HCT116 (cell line): ENCODE data around the gene SCG5.

Experiments used
- EZH2 ChIP-seq: fragments of 200-600 bp; sonication (generic); IDR thresholded peaks from 2 replicates; pipeline ENCODE4 v1.6.1; 2017; ENCODE audit warnings: antibody characterized with exemption, mixed run types
- EZH2phosphoT487 ChIP-seq: fragments of 200-600 bp; IDR thresholded peaks from 2 replicates; pipeline ENCODE4 v1.6.1; 2018; ENCODE audit warnings: antibody characterized with exemption, borderline replicate concordance
- FOSL1 ChIP-seq: IDR thresholded peaks from 2 replicates; pipeline ENCODE4 v1.6.1; 2012; ENCODE audit warnings: low read depth
- POLR2A ChIP-seq: IDR thresholded peaks from 2 replicates; pipeline ENCODE4 v1.7.0; 2011; ENCODE audit warnings: borderline replicate concordance; ENCODE audit not compliant: insufficient read depth, insufficient read length; ENCODE audit errors: extremely low read depth
- RAD21 ChIP-seq: IDR thresholded peaks from 2 replicates; pipeline ENCODE4 v1.6.1; 2012; ENCODE audit warnings: low read depth, mild to moderate bottlenecking
- REST ChIP-seq: IDR thresholded peaks from 2 replicates; pipeline ENCODE4 v1.6.1; 2012; ENCODE audit warnings: low read depth
- SRF ChIP-seq: IDR thresholded peaks from 2 replicates; pipeline ENCODE4 v1.6.1; 2012; ENCODE audit warnings: low read depth
- YY1 ChIP-seq: IDR thresholded peaks from 2 replicates; pipeline ENCODE4 v1.6.1; 2011; ENCODE audit warnings: low read length, low read depth, moderate library complexity, mild to moderate bottlenecking; ENCODE audit not compliant: insufficient replicate concordance; ENCODE audit errors: extremely low read depth
- ZNF274 ChIP-seq: fragments of 200-500 bp; sonication (Bioruptor generic); IDR thresholded peaks from 2 replicates; pipeline ENCODE4 v1.6.1; 2014; ENCODE audit warnings: mild to moderate bottlenecking, low read depth, low read length, inconsistent platforms
- TF ChIP-seq, protein P1 (sequence below), 3 experiments: fragments of 200-600 bp in 1 of 3; sonication (generic) in 1 of 3; IDR thresholded peaks in 2 of 3; conservative IDR thresholded peaks in 1 of 3; 2 replicates each; pipeline ENCODE4 v1.5.1; 2012 to 2017; ENCODE audit warnings: low read depth in 2 of 3, low read length in 2 of 3, antibody characterized with exemption in 1 of 3, borderline replicate concordance in 1 of 3, control low read depth in 1 of 3, mild to moderate bottlenecking in 1 of 3, mixed read lengths in 1 of 3, mixed run types in 1 of 3, moderate library complexity in 1 of 3; ENCODE audit not compliant: insufficient read depth in 1 of 3

DNA sequence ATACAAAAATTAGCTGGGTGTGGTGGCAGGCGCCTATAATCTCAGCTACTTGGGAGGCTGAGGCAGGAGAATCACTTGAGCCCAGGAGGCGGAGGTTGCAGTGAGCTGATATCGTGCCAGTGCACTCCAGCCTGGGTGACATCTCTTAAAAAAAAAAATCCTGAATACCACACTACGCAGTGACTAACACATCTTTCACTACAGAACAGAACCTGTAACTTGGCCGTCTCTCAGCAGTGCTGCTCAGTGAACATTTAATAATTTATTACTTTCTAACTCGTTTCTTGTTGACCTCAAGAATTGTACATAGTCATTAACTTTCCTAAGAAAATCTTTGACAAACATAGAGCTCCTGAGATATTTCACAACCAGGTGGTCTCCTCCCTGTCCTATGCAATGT, 80.1 kb downstream of the SCG5 start:
- TF ChIP-seq POLR2A (no peak), EZH2 (no peak), RAD21 (no peak), ZNF274 (no peak), EZH2phosphoT487 (no peak), YY1 (no peak), SRF (no peak), FOSL1 (no peak), REST (no peak)
- TF ChIP-seq, protein P1, sequence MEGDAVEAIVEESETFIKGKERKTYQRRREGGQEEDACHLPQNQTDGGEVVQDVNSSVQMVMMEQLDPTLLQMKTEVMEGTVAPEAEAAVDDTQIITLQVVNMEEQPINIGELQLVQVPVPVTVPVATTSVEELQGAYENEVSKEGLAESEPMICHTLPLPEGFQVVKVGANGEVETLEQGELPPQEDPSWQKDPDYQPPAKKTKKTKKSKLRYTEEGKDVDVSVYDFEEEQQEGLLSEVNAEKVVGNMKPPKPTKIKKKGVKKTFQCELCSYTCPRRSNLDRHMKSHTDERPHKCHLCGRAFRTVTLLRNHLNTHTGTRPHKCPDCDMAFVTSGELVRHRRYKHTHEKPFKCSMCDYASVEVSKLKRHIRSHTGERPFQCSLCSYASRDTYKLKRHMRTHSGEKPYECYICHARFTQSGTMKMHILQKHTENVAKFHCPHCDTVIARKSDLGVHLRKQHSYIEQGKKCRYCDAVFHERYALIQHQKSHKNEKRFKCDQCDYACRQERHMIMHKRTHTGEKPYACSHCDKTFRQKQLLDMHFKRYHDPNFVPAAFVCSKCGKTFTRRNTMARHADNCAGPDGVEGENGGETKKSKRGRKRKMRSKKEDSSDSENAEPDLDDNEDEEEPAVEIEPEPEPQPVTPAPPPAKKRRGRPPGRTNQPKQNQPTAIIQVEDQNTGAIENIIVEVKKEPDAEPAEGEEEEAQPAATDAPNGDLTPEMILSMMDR (IDR thresholded peaks at IDR 0.05 in 2 of 3, conservative IDR thresholded peaks at IDR 0.05 in 1 of 3; ENCODE audit: borderline replicate concordance in 1 of 3, insufficient read depth in 1 of 3, low read depth in 2 of 3, low read length in 2 of 3), result no peak
